ENCODE measurements around the gene FXYD1.

FXYD1 gene

GRCh38 chr19:35177377-35178274 lies 39.0 kb downstream of the FXYD1 start:
- DNase-seq (ENCODE audit: insufficient read length) (no peak), FAIRE-seq (no peak)
- TF ChIP-seq POLR2A (IDR thresholded peaks at IDR 0.05; ENCODE audit: low read depth, low read length) = no peak
- no peak for TF ChIP-seq TAF1 (IDR thresholded peaks at IDR 0.05; ENCODE audit: borderline replicate concordance, low read depth, low read length)
- no peak for TF ChIP-seq POLR2AphosphoS5 (IDR thresholded peaks at IDR 0.05; ENCODE audit: low read depth, low read length)

DNA sequence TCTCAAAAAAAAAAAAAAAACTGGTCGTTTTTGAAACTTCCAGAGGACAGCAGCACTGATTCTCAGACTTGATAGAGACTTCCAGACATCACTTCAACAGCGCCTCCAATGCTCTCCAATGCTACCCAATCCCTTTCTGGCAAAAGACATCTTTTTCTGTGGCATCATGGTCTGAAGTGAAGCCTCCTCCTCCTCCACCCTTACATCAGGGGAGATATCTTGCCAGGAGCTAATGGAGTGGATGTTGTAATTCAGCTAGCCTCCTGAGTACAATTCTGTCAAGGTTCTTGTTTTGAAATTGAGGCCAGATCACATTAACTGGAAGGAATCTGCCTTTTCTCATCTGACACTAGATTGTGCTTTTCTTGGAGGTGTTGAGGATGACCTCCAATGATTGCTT lies 40.1 kb downstream of the FXYD1 start:
- DNase-seq (ENCODE audit: insufficient read length) (no peak), FAIRE-seq (no peak)
- no peak for TF ChIP-seq TAF1 (IDR thresholded peaks at IDR 0.05; ENCODE audit: borderline replicate concordance, low read depth, low read length)
- TF ChIP-seq POLR2A (IDR thresholded peaks at IDR 0.05; ENCODE audit: low read depth, low read length) = no peak
- no peak for TF ChIP-seq POLR2AphosphoS5 (IDR thresholded peaks at IDR 0.05; ENCODE audit: low read depth, low read length)

GRCh38 chr19:35179830-35180229 lies 41.2 kb downstream of the FXYD1 start:
- no peak for FAIRE-seq
- TF ChIP-seq TAF1 (IDR thresholded peaks at IDR 0.05; ENCODE audit: borderline replicate concordance, low read depth, low read length) = no peak
- no peak for TF ChIP-seq POLR2A (IDR thresholded peaks at IDR 0.05; ENCODE audit: low read depth, low read length)
- no peak for TF ChIP-seq POLR2AphosphoS5 (IDR thresholded peaks at IDR 0.05; ENCODE audit: low read depth, low read length)
- no peak for DNase-seq (ENCODE audit: insufficient read length)

DNA sequence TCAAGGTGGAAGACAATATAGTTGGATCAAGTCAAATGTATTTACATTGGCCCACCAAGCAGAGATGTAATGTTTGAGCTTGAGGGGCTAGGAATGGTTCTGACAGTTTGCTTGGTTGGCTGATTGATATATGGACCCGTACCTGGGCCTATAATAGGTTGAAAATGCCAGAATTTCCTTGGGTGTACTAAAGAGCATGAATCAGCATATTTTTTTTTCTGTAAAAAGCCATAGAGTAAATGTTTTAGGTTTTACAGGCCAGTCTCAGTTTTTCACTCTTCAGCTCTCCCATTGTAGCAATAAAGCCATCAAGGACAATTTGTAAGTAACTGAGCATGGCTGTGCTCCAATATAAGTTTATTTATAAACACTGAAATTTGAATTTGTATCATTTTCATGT lies 42.8 kb downstream of the FXYD1 start:
- TF ChIP-seq TAF1 (IDR thresholded peaks at IDR 0.05; ENCODE audit: borderline replicate concordance, low read depth, low read length) (no peak), POLR2A (IDR thresholded peaks at IDR 0.05; ENCODE audit: low read depth, low read length) (no peak), POLR2AphosphoS5 (IDR thresholded peaks at IDR 0.05; ENCODE audit: low read depth, low read length) (no peak)
- FAIRE-seq (no peak), DNase-seq (ENCODE audit: insufficient read length) (no peak)

GRCh38 chr19:35184267-35184666 lies 45.6 kb downstream of the FXYD1 start:
- FAIRE-seq (no peak), DNase-seq (ENCODE audit: insufficient read length) (no peak)
- TF ChIP-seq POLR2AphosphoS5 (IDR thresholded peaks at IDR 0.05; ENCODE audit: low read depth, low read length) (no peak), POLR2A (IDR thresholded peaks at IDR 0.05; ENCODE audit: low read depth, low read length) (no peak), TAF1 (IDR thresholded peaks at IDR 0.05; ENCODE audit: borderline replicate concordance, low read depth, low read length) (no peak)

GRCh38 chr19:35184884-35185283 lies 46.3 kb downstream of the FXYD1 start:
- FAIRE-seq (no peak), DNase-seq (ENCODE audit: insufficient read length) (no peak)
- TF ChIP-seq POLR2A (IDR thresholded peaks at IDR 0.05; ENCODE audit: low read depth, low read length) = no peak
- no peak for TF ChIP-seq TAF1 (IDR thresholded peaks at IDR 0.05; ENCODE audit: borderline replicate concordance, low read depth, low read length)
- no peak for TF ChIP-seq POLR2AphosphoS5 (IDR thresholded peaks at IDR 0.05; ENCODE audit: low read depth, low read length)

Data from GM12892 (cell line).